Subcutaneous adipose tissue (tissue), 4 donors: ENCODE data around the gene MAGOHB. TPM values are rescaled to one million over a fixed set of nuclear protein-coding genes. Genes with fewer than 3 reads are reported as not detected.

ENCODE experiments used
- CTCF ChIP-seq: fragments of 450-650 bp; IDR thresholded peaks from one replicate; pipeline ENCODE4 v1.5.1; 2016; ENCODE audit warnings: low read depth, mild to moderate bottlenecking, control low read depth, antibody characterized with exemption, moderate library complexity
- total RNA-seq, 4 donors: library from RNA; depleted of rRNA; stranded (reverse); fragments of >200 nt; gene quantifications; one replicate each; pipeline ENCODE4 v1.1.0, GENCODE V29; 2016

Gene MAGOHB
- total RNA-seq, 4 donors from 2014 or later: 11.7 to 24.7 (median 14.4) TPM

- TF ChIP-seq CTCF: no peak
Observed at GRCh38 chr12:10554756-10555481, 58.5 kb downstream of the MAGOHB start.

- TF ChIP-seq CTCF: no peak
Observed at GRCh38 chr12:10554228-10554755, 59.1 kb downstream of the MAGOHB start.

Other genes starting within 250 kb of the MAGOHB start
- gene KLRK1, start 223.6 kb downstream of the MAGOHB start, total RNA-seq: 1 to 10 TPM; 2.3 to 4.9 (median 3.3) TPM
- under 1 TPM in 1 of 4 donors, not detected in 3; 0.51 TPM for gene KLRC4, start 203.9 kb downstream of the MAGOHB start, total RNA-seq
- not detected for gene KLRC3, start 193.0 kb downstream of the MAGOHB start, total RNA-seq
- under 1 TPM in 1 of 4 donors, not detected in 3; 0.66 TPM for gene KLRC2, start 177.6 kb downstream of the MAGOHB start, total RNA-seq
- gene KLRC1, start 160.2 kb downstream of the MAGOHB start, total RNA-seq: 1 to 10 TPM in 1 of 4 donors, under 1 TPM in 1, not detected in 2; 0.51 to 1.1 TPM
- under 1 TPM in 3 of 4 donors, not detected in 1; 0.22 to 0.85 (median 0.38) TPM for gene EIF2S3B, start 107.7 kb downstream of the MAGOHB start, total RNA-seq
- gene STYK1, start 60.4 kb upstream of the MAGOHB start, total RNA-seq: under 1 TPM in 2 of 4 donors, not detected in 2; 0.22 to 0.34 TPM
- gene YBX3, start 109.7 kb upstream of the MAGOHB start, total RNA-seq: 100 to 1,000 TPM; 230 to 374 (median 244) TPM
- not detected for gene TAS2R7, start 189.0 kb upstream of the MAGOHB start, total RNA-seq
- not detected for gene TAS2R8, start 193.7 kb upstream of the MAGOHB start, total RNA-seq
- not detected for gene TAS2R9, start 196.6 kb upstream of the MAGOHB start, total RNA-seq
- 1 to 10 TPM in 3 of 4 donors, not detected in 1; 1.1 to 2.4 (median 2.3) TPM for gene TAS2R10, start 212.7 kb upstream of the MAGOHB start, total RNA-seq
- 1 to 10 TPM in 3 of 4 donors, not detected in 1; 2.4 to 6.5 (median 3.8) TPM for gene PRR4, start 235.9 kb upstream of the MAGOHB start, total RNA-seq